Measurements from ENCODE around the gene SUCLG2. TPM values are rescaled to one million over a fixed set of nuclear protein-coding genes. Genes with fewer than 3 reads are reported as not detected.

The SUCLG2 gene
- total RNA-seq, 4 donors from 2014 or later: 38.7 to 42.9 (median 41.3) TPM

- intact Hi-C loops (cut with DNase I; ENCODE audit: low total_unique reads): no loop called here
- no peak overlapping the region for H3K4me3 ChIP-seq (ENCODE audit: low read depth, poor library complexity, severe bottlenecking)
- 89 to 99% methylated on average over 2 of the region's 2 CpGs for WGBS, 2 donors
- no peak for DNase-seq (ENCODE audit: low spot score in 2 of 2)
- TF ChIP-seq, protein P1, sequence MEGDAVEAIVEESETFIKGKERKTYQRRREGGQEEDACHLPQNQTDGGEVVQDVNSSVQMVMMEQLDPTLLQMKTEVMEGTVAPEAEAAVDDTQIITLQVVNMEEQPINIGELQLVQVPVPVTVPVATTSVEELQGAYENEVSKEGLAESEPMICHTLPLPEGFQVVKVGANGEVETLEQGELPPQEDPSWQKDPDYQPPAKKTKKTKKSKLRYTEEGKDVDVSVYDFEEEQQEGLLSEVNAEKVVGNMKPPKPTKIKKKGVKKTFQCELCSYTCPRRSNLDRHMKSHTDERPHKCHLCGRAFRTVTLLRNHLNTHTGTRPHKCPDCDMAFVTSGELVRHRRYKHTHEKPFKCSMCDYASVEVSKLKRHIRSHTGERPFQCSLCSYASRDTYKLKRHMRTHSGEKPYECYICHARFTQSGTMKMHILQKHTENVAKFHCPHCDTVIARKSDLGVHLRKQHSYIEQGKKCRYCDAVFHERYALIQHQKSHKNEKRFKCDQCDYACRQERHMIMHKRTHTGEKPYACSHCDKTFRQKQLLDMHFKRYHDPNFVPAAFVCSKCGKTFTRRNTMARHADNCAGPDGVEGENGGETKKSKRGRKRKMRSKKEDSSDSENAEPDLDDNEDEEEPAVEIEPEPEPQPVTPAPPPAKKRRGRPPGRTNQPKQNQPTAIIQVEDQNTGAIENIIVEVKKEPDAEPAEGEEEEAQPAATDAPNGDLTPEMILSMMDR (IDR thresholded peaks at IDR 0.05): no peak
Measured at GRCh38 chr3:67635806-67636205, 18.6 kb downstream of the SUCLG2 start.

DNA sequence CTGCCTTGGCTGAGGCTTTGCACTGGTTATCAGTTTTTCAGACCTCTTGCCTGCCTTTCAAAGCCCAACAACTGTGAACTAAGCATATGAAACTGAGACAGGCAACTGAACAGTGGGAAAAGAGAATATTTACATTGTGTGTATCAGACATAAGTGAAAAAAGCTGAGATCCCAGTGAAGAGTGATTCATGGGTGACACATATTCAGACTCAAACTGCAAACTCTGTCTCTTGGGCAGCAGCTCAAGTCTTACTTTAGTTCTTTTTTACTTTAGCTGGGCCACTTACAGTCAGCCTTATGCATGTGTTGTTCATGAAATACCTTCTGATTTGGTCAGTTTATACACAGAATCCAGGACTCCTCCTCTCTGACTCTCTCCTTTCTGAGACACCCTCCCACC, 19.2 kb downstream of the SUCLG2 start:
- TF ChIP-seq, protein P1 (IDR thresholded peaks at IDR 0.05): no peak
- TF ChIP-seq POLR2A (IDR thresholded peaks at IDR 0.05): no peak
- no peak for DNase-seq (ENCODE audit: low spot score in 2 of 2)
- no peak overlapping the region for H3K4me3 ChIP-seq (ENCODE audit: low read depth, poor library complexity, severe bottlenecking)
- intact Hi-C loops (cut with DNase I; ENCODE audit: low total_unique reads): no loop called here

GRCh38 chr3:67630666-67631362, 23.6 kb downstream of the SUCLG2 start:
- TF ChIP-seq, protein P1 (IDR thresholded peaks at IDR 0.05): no peak
- intact Hi-C loops (cut with DNase I; ENCODE audit: low total_unique reads): no loop called here
- WGBS, 2 donors: 75 to 76% methylated on average over 6 of the region's 6 CpGs
- no peak for DNase-seq (ENCODE audit: low spot score in 2 of 2)
- no peak overlapping the region for H3K4me3 ChIP-seq (ENCODE audit: low read depth, poor library complexity, severe bottlenecking)

- WGBS, 2 donors: 87 to 88% methylated on average over 2 of the region's 2 CpGs
- no peak for DNase-seq (ENCODE audit: low spot score in 2 of 2)
- H3K4me3 ChIP-seq (ENCODE audit: low read depth, poor library complexity, severe bottlenecking): no peak overlapping the region
- TF ChIP-seq, protein P1 (IDR thresholded peaks at IDR 0.05): no peak
- no peak for TF ChIP-seq POLR2A (IDR thresholded peaks at IDR 0.05)
- intact Hi-C loops (cut with DNase I; ENCODE audit: low total_unique reads): no loop called here
Measured at GRCh38 chr3:67624687-67625086, 29.7 kb downstream of the SUCLG2 start.

- intact Hi-C loops (cut with DNase I; ENCODE audit: low total_unique reads): no loop called here
- no peak for DNase-seq (ENCODE audit: low spot score in 2 of 2)
- TF ChIP-seq, protein P1 (IDR thresholded peaks at IDR 0.05): no peak
- WGBS, 2 donors: 92 to 95% methylated on average over 3 of the region's 3 CpGs
- no peak overlapping the region for H3K4me3 ChIP-seq (ENCODE audit: low read depth, poor library complexity, severe bottlenecking)
Measured at GRCh38 chr3:67624078-67624477, 30.3 kb downstream of the SUCLG2 start.

DNA sequence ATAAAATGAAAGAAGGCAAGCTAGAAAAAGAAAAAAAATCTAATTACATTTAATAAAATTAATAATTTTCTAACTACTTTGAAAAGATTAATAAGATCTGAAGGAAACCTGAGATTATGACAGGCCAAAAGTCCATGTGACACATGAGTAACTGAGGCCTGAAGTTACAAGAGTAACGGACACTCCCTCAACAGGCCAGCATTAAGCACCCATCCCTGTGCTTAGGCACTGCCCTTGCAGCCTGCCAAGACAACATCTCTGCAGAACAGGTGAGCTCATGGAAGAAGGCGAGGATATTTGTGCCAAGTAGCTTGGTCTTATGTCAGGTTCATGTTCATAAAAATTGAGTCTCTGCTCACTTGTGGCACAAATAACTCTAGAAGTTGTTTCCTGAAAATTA, 31.8 kb downstream of the SUCLG2 start:
- intact Hi-C loops (cut with DNase I; ENCODE audit: low total_unique reads): no loop called here
- H3K4me3 ChIP-seq (ENCODE audit: low read depth, poor library complexity, severe bottlenecking): no peak overlapping the region
- 88 to 89% methylated on average over 2 of the region's 2 CpGs for WGBS, 2 donors
- TF ChIP-seq, protein P1 (IDR thresholded peaks at IDR 0.05): no peak
- TF ChIP-seq POLR2A (IDR thresholded peaks at IDR 0.05): no peak
- DNase-seq (ENCODE audit: low spot score in 2 of 2): no peak
